ENCODE results near the gene RUFY3.
"Not testable (repeated sequence)": the region's sequence is repeated elsewhere in the genome, so short reads cannot be mapped to it uniquely, and the experiment has no call there.

Gene RUFY3

GRCh38 chr4:70721747-70722146, at the start of gene RUFY3:
TSS of gene RUFY3 (plus strand) at chr4:70721964. CDS start at chr4:70722574, 610 bp downstream.
- DNase-seq = no peak

GRCh38 chr4:70674191-70674590, 47.6 kb upstream of the RUFY3 start:
- no peak for DNase-seq

- DNase-seq = no peak
These were observed 47.0 kb upstream of the RUFY3 start for GRCh38 chr4:70674731-70675130.

- no peak for DNase-seq
These were observed 45.1 kb upstream of the RUFY3 start for GRCh38 chr4:70676554-70677090.

GRCh38 chr4:70678383-70678999, 43.3 kb upstream of the RUFY3 start:
- DNase-seq = no peak

- DNase-seq = no peak
These were observed 40.8 kb upstream of the RUFY3 start for GRCh38 chr4:70680934-70681333.

GRCh38 chr4:70681704-70682103, 40.1 kb upstream of the RUFY3 start:
- DNase-seq = no peak

- DNase-seq = not testable (repeated sequence)
These were observed 39.6 kb upstream of the RUFY3 start for GRCh38 chr4:70682142-70682541.

GRCh38 chr4:70687392-70687791, 34.4 kb upstream of the RUFY3 start:
- DNase-seq = peak; percentile 46

GRCh38 chr4:70687821-70688794, 33.7 kb upstream of the RUFY3 start, which contains the start of gene UTP3:
TSS of gene UTP3 (plus strand) at chr4:70688532. CDS start at chr4:70688678, 146 bp downstream.
- DNase-seq = peak; percentile 95

- DNase-seq = peak; percentile 16
These were observed 33.0 kb upstream of the RUFY3 start for GRCh38 chr4:70688795-70689231.

- no peak for DNase-seq
These were observed 30.1 kb upstream of the RUFY3 start for GRCh38 chr4:70691661-70692060.

GRCh38 chr4:70694633-70695032, 27.1 kb upstream of the RUFY3 start:
- not testable (repeated sequence) for DNase-seq

- not testable (repeated sequence) for DNase-seq
These were observed 23.3 kb upstream of the RUFY3 start for GRCh38 chr4:70698435-70698834.

- no peak for DNase-seq
These were observed 21.1 kb upstream of the RUFY3 start for GRCh38 chr4:70700712-70701111.

GRCh38 chr4:70701271-70701670, 20.5 kb upstream of the RUFY3 start:
- DNase-seq = no peak

GRCh38 chr4:70702592-70702991, 19.2 kb upstream of the RUFY3 start:
- not testable (repeated sequence) for DNase-seq

GRCh38 chr4:70703619-70704214, 18.0 kb upstream of the RUFY3 start:
- DNase-seq = no peak

- peak; percentile 68 for DNase-seq
These were observed 17.4 kb upstream of the RUFY3 start for GRCh38 chr4:70704215-70704930.

GRCh38 chr4:70704931-70705182, 16.9 kb upstream of the RUFY3 start:
- no peak for DNase-seq

- peak; percentile 79 for DNase-seq
These were observed 16.4 kb upstream of the RUFY3 start for GRCh38 chr4:70705183-70706043.

GRCh38 chr4:70706044-70706461, 15.7 kb upstream of the RUFY3 start:
- no peak for DNase-seq
